ENCODE measurements around the gene COL23A1. TPM values are rescaled to one million over a fixed set of nuclear protein-coding genes. Genes with fewer than 3 reads are reported as not detected.

The COL23A1 gene
- total RNA-seq, 2 donors from 2014 or later, result 1.5 to 2.5 TPM

- DNase-seq (ENCODE audit: low spot score) (no peak), ATAC-seq (ENCODE audit: insufficient number of reproducible peaks, low FRiP score, low read depth) (no peak)
- Histone ChIP-seq H3K27me3 (replicated peaks; ENCODE audit: insufficient read depth) (peaks cover 8% of the 10 kb centered on the region), H3K36me3 (no peaks in the 10 kb centered on the region), H3K27ac (no peak overlapping the region), H3K9me3 (no peaks in the 10 kb centered on the region), H3K4me3 (no peak overlapping the region), H3K4me1 (ENCODE audit: control insufficient read depth in 1 of 2, low read depth in 2 of 2) (peaks cover 5 to 14% of the 10 kb centered on the region in 2 donors)
- TF ChIP-seq CTCF (IDR thresholded peaks at IDR 0.05), result no peak
Observed at GRCh38 chr5:178359738-178360137, 230.5 kb downstream of the COL23A1 start.

- Histone ChIP-seq H3K36me3 (no peaks in the 10 kb centered on the region), H3K27me3 (replicated peaks; ENCODE audit: insufficient read depth) (peaks cover 8% of the 10 kb centered on the region), H3K27ac (no peak overlapping the region), H3K9me3 (no peaks in the 10 kb centered on the region), H3K4me1 (ENCODE audit: control insufficient read depth in 1 of 2, low read depth in 2 of 2) (peaks cover 5 to 14% of the 10 kb centered on the region in 2 donors), H3K4me3 (no peak overlapping the region)
- TF ChIP-seq CTCF (IDR thresholded peaks at IDR 0.05), result no peak
- no peak for ATAC-seq (ENCODE audit: insufficient number of reproducible peaks, low FRiP score, low read depth)
- DNase-seq (ENCODE audit: low spot score), result no peak
Observed at GRCh38 chr5:178357678-178358077, 232.5 kb downstream of the COL23A1 start.

- peaks cover 5 to 14% of the 10 kb centered on the region in 2 donors for H3K4me1 ChIP-seq (ENCODE audit: control insufficient read depth in 1 of 2, low read depth in 2 of 2)
- TF ChIP-seq CTCF (IDR thresholded peaks at IDR 0.05), result no peak
- H3K36me3 ChIP-seq, result no peaks in the 10 kb centered on the region
- ATAC-seq (ENCODE audit: insufficient number of reproducible peaks, low FRiP score, low read depth) (no peak), DNase-seq (ENCODE audit: low spot score) (no peak)
- no peak overlapping the region for H3K4me3 ChIP-seq
- H3K27me3 ChIP-seq (replicated peaks; ENCODE audit: insufficient read depth), result peaks cover 8% of the 10 kb centered on the region
- no peaks in the 10 kb centered on the region for H3K9me3 ChIP-seq
- no peak overlapping the region for H3K27ac ChIP-seq
Observed at GRCh38 chr5:178357121-178357521, 233.1 kb downstream of the COL23A1 start.

GRCh38 chr5:178356431-178356872 is 233.7 kb downstream of the COL23A1 start:
- no peak for TF ChIP-seq CTCF (IDR thresholded peaks at IDR 0.05)
- Histone ChIP-seq H3K27ac (no peak overlapping the region), H3K9me3 (no peaks in the 10 kb centered on the region), H3K4me3 (peak overlapping the region; percentile 33), H3K4me1 (ENCODE audit: control insufficient read depth in 1 of 2, low read depth in 2 of 2) (peaks cover 5 to 14% of the 10 kb centered on the region in 2 donors), H3K36me3 (no peaks in the 10 kb centered on the region), H3K27me3 (replicated peaks; ENCODE audit: insufficient read depth) (peaks cover 8% of the 10 kb centered on the region)
- DNase-seq (ENCODE audit: low spot score), result no peak
- ATAC-seq (ENCODE audit: insufficient number of reproducible peaks, low FRiP score, low read depth), result no peak

- H3K9me3 ChIP-seq, result no peaks in the 10 kb centered on the region
Observed at GRCh38 chr5:178355671-178356070, 234.5 kb downstream of the COL23A1 start.

More at GRCh38 chr5:178355671-178356070, 234.5 kb downstream of the COL23A1 start:
- DNase-seq (ENCODE audit: low spot score), result no peak
- Histone ChIP-seq H3K36me3 (no peaks in the 10 kb centered on the region), H3K4me3 (no peak overlapping the region), H3K4me1 (ENCODE audit: control insufficient read depth in 1 of 2, low read depth in 2 of 2) (peaks cover 5 to 14% of the 10 kb centered on the region in 2 donors), H3K27me3 (replicated peaks; ENCODE audit: insufficient read depth) (peaks cover 8% of the 10 kb centered on the region), H3K27ac (no peak overlapping the region)
- no peak for ATAC-seq (ENCODE audit: insufficient number of reproducible peaks, low FRiP score, low read depth)
- no peak for TF ChIP-seq CTCF (IDR thresholded peaks at IDR 0.05)

Data from thoracic aorta (tissue), 2 donors.